GM18526 (cell line): ENCODE results near the gene MARK2.

Experiments used
- POLR2A ChIP-seq: IDR thresholded peaks from 3 replicates; pipeline ENCODE4 v1.6.1; 2011; ENCODE audit not compliant: insufficient read length; ENCODE audit errors: extremely low read depth

MARK2 gene

GRCh38 chr11:63869171-63869591 is 30.3 kb downstream of the MARK2 start:
- no peak for TF ChIP-seq POLR2A

DNA sequence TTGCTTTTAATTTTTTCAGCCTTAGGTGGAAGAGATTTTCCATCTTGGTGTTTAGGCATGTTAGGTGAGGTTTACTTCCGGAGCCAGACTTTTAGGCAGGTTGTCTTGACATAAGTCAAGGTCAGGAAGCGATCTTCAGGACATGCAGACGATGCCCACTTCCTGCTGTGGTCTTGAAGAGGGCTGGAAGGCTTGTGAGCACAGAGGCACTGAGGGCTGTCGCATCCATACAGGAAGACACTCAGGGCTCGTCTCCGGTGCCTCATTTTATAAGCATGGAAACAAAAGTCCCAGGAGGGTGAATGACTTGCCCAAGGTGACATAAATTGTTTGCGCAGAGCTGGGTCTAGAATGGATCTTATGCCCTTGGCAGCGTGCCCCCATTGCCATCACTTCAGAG is 30.8 kb downstream of the MARK2 start:
- TF ChIP-seq POLR2A: no peak

GRCh38 chr11:63870351-63871140 is 31.6 kb downstream of the MARK2 start:
- no peak for TF ChIP-seq POLR2A

DNA sequence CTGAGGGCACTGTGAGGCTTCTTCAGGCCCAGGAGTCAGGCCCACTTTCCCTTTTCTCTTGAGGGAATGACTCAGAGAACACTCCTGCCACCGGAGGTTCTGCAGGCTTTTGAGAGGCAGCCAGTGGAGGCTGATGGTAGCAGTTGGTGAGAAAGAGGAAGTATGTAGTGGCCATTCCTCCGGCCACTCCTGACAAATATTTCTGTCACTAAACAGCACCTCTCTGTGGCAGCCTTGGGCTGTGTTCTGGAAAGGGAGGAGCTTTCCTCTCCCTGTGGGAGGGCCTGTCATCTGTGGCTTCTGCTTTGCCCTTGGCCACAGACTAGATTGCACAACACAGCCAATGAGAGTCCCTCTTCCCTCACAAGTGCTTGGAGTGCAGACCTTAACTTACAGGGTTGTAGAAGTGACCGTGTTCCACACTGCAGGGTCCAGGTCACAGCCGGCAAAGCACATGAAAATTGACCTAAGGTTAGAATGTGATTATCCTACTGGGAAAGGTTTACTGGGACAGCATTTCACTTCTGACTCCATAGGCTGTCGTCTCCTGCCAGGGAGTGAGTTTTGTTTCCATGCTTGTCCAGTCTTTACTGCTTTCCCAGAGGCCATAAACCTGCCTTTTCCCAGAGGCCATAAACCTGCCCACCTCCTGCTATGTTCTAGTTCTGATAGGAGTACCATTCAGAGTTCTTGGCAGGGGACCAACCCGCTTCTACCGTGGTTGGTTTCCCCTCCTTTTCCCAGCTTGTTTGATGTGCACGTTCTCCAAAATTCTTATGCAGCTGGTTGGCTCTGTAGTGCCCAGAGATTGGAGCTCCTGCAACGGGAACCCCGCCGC is 33.3 kb downstream of the MARK2 start:
- no peak for TF ChIP-seq POLR2A

DNA sequence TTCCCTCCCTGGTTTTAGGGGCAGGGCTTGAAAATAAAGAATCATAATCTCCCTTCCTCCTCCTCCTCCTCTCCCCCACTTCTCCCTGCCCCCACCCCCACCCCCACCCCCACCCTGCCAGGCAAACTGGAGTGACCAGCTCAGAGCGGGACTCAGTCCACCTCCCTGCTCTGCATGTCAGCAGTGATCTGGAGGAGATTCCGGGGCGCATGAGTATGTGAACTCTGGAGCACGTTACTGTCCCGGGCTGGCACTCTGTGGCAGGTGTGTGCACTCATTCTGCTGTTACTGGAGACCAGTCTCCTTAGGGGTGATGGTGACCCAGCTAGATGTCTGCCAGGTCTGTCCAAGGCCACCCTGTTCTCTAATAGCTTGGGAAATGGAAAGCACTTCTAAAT is 33.9 kb downstream of the MARK2 start:
- no peak for TF ChIP-seq POLR2A

GRCh38 chr11:63873311-63873710 is 34.4 kb downstream of the MARK2 start:
- TF ChIP-seq POLR2A: no peak

GRCh38 chr11:63874511-63874910 is 35.6 kb downstream of the MARK2 start:
- no peak for TF ChIP-seq POLR2A

GRCh38 chr11:63875506-63876065 is 36.7 kb downstream of the MARK2 start:
- no peak for TF ChIP-seq POLR2A

DNA sequence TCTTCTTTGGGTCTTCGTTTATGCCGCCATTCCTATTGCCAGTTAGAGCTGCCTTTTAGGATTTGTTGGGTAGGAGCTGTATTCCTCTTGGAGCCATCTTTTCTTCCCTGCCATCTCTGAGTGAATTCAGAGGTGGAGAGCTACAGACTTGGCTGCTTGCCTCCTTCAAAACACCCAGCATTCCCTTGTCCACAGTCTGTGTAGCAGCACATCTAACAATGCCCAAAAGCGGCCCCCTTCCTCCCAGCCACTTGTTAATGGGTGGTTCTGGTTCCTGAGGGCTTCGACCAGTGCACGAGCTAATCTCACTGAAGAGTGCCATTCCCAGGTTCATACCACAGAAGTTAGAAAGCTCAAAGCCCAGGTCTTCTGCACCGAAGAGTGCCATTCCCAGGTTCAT is 37.7 kb downstream of the MARK2 start:
- no peak for TF ChIP-seq POLR2A

- no peak for TF ChIP-seq POLR2A
Observed at GRCh38 chr11:63877658-63878241, 38.8 kb downstream of the MARK2 start.

DNA sequence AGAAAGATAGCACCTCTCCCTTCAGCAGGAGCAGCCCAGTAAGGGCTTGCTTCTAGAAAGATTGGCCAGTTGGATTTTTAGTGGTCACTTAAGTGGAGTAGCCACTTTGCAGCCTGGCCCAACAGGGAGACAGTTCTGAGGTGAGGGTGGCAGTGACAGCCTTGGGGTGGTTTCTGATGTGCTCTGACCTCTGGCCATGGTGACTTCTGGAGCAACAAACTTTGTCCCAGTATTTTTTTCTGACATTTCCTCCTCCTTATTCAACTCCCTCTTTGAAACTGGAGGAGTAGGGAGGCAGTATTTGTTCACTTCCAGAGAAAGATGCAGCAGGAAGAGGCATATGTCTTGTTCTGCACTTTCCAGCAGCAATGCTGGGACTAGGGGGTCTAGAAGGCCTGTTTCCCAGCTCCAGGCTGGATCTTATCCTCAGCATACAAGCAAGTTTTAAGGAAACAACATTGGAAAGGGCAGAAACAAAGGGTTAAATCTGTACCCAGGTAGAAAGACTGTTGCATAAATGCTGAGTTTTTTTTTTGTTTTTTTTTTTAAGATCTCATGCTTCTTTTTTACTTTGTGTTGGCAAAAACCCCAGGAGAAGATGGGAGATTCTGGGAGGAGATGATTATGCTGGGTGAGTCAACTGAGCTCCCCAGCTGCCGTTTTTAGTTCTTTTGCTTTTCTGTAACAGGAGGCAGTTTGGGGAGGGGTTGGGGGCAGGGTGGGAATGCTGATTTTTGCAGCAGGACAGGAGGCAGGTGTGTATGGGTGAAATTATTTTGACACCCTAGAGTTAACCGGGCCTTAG is 40.9 kb downstream of the MARK2 start:
- no peak for TF ChIP-seq POLR2A

- TF ChIP-seq POLR2A: no peak
Observed at GRCh38 chr11:63880403-63880790, 41.5 kb downstream of the MARK2 start.

- no peak for TF ChIP-seq POLR2A
Observed at GRCh38 chr11:63882555-63883242, 43.8 kb downstream of the MARK2 start.

GRCh38 chr11:63883791-63884190 is 44.9 kb downstream of the MARK2 start:
- TF ChIP-seq POLR2A: no peak

DNA sequence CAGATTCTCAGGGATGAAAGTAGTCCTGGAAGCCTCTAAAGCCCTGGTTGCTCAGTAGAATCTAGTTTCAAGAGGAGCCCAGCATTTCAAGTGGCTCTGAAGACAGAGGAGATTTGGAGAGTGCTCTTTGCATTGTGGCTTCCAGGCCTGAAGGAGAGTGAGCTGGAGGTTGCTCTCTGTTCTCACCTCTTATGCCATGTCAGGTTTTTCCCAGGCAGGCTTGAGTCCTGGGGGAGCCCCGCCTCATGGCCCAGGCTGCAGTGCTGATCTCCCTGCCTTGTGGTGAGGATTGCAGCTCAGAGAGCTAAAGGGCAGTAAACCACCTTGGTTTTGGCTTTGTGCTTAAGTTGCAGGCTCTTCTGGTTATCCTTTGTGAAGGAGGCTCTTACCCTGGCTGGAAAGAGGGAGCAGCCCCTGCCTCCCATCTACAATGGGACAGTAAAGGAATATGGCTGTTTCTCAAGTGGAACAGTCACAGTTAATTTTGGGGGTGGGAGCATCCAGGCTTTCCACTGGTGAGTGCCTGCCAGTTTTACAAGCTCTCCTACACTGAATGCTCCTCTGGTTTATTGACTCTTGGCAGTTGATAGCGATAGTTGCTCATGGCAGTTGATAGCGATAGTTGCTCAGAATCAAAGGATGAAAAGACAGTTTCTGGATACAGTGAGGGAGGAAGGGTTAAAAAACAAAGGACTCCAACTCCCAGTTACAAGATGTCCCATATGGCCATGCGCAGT is 45.5 kb downstream of the MARK2 start:
- TF ChIP-seq POLR2A: no peak
